SH-SY5Y (cell line): ENCODE results near the gene ATP7A.

Experiments used
- GATA2 ChIP-seq: IDR thresholded peaks from 2 replicates; pipeline ENCODE4 v1.6.1; 2011; ENCODE audit warnings: mild to moderate bottlenecking, low read depth, low read length
- GATA3 ChIP-seq: IDR thresholded peaks from 2 replicates; pipeline ENCODE4 v1.6.1; 2011; ENCODE audit warnings: low read depth, mild to moderate bottlenecking, low read length, moderate library complexity

The ATP7A gene

DNA sequence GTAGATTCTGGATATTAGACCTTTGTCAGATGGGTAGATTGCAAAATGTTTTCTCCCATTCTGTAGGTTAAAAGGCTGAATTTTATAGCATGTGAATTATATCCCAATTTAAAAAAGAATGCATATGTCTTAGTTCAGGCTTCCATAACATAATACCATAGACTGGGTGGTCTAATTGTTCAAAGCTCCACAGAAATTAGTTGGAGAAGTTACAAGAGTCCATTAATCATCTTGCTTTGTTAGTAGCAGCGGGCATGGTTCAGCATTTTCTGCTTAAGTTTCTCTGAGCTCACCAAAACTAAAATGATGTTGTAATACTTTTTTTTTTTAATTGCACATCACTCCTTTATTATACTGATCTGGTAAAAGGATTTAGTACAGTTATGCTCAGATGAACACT, 57.1 kb downstream of the ATP7A start:
- no peak for TF ChIP-seq GATA2
- no peak for TF ChIP-seq GATA3

DNA sequence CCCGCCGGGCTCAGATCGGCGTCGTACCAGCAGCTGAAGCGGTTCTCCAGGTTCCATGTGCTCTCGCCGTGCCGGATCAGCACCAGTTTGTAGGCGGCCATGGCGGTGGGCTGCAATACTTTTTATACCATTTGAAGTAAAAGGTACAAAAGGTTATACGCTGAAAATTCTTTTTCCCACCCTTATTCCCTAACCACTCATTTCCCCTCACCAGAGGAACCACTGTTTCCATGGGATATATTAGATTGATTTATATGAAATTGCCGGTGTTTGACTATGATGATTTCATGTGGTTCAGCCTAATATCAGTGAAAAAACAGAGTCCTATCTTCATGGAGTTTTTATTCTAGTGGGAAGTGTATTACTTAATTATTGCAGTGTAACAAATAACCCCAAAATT, 59.0 kb downstream of the ATP7A start, which contains the start of gene PGAM4:
Gene PGAM4, minus strand, starts transcription at position 101 of the 400 bp plus-strand sequence. Its CDS starts 0 bp downstream, at position 101.
- TF ChIP-seq GATA2: no peak
- no peak for TF ChIP-seq GATA3

- no peak for TF ChIP-seq GATA3
- TF ChIP-seq GATA2: no peak
These were observed 65.3 kb downstream of the ATP7A start for GRCh38 chrX:77975755-77976154.

DNA sequence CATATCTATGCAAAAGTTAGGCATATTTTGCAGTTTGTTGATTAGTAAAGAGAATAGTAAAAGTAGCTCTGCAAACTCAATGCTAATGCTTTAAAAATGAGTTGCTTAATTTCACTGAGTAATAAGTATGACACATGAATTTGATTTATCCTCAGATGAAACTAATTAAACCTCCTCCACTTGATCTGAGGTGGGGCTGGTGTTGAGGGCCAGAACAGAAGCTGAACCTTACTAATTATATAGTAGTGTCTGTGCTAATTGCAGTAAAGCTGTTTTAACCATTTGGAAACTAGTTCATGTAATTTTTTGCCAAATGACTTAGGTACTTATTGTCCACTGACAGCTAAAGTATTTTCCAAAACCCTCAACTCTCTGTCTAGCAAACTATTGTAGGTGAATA, 66.6 kb downstream of the ATP7A start:
- no peak for TF ChIP-seq GATA2
- no peak for TF ChIP-seq GATA3

GRCh38 chrX:77977518-77977917, 67.0 kb downstream of the ATP7A start:
- TF ChIP-seq GATA3 (no peak), GATA2 (no peak)

- TF ChIP-seq GATA2: no peak
- no peak for TF ChIP-seq GATA3
These were observed 69.4 kb downstream of the ATP7A start for GRCh38 chrX:77979870-77980269.

DNA sequence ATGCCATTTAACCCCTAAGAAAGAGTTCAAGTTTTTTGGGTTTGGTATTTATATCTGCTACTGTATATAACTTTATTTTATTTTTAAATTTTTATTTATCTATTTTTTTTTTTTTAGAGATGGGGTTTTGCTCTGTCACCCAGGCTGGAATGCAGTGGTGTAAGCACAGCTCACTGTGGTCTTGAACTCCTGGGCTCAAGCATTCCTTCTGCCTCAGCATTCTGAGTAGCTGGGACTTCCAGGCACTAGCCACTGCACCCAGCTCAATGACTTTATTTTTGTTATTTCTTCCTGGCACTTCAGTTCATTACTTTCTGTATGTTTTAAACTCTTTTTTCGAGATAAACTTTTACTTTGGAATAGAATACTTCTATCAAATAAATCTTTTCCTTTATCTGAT, 101.4 kb downstream of the ATP7A start:
- TF ChIP-seq GATA3: no peak
- no peak for TF ChIP-seq GATA2

DNA sequence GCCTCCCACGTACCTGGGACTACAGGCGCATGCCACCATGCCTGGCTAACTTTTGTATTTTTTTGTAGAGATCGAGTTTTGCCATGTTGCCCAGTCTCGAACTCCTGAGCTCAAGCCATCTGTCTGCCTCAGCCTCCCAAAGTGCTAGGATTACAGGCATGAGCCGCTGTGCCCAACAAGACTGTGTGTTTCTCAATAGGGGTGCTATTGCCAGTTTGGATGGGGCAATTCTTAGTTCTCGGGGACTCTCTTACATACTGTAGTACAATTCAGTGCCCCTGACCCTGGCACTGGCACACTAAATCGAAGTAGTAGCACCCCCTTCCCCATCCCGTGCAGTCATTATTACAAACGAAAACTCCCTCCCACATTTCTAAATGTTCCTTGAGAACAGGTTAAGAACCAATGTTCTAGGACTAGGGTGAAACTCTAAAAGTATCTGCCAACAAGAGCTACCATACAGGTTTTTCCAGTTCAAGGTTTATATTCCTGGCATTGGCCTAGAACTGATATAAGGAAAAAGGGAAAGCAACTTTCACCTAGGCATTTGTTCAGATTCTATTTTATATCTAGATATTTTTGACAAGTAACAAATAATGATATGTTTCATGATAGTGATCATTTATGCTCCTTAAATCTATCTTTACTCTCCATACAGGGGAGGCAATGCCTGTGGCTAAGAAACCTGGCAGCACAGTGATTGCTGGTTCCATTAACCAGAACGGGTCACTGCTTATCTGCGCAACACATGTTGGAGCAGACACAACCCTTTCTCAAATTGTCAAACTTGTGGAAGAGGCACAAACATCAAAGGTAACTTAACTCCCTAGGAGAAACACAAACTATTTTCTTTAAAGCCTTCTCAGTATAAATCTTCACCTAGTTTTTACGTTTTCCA, 109.3 kb downstream of the ATP7A start:
- no peak for TF ChIP-seq GATA3
- no peak for TF ChIP-seq GATA2

DNA sequence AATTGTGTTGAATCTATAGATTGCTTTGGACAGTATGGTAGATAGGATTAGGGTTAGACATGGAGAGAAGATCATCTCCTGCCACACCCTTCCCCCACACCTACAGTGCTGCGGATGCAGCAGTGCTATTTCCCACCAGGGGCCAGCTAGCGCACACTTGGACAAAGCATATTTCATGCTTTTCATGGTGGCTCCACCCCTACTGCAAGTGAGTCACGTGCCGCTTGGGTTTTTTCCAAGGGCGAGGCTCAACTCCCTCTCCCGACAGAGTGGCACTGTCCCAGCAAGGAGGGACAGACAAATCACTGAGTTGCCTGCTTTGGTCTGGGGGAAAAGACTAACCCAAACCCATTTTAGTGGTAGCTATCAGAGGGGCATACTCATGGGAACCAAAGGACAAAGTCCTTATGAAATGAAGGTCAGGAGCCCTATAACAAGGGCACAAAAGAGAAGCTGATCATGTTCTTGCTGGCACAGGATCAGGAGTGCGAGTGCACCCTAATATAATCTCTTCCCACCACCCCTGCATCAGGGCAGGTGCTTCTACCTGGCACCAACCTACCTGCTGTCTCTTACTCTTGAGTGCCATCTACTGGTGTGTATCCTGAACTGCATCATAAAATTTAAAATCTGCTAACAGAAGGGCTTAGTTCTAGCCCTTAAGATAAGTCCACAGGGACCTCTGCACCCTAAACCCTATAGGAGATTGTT, 114.0 kb downstream of the ATP7A start:
- no peak for TF ChIP-seq GATA3
- TF ChIP-seq GATA2: no peak

DNA sequence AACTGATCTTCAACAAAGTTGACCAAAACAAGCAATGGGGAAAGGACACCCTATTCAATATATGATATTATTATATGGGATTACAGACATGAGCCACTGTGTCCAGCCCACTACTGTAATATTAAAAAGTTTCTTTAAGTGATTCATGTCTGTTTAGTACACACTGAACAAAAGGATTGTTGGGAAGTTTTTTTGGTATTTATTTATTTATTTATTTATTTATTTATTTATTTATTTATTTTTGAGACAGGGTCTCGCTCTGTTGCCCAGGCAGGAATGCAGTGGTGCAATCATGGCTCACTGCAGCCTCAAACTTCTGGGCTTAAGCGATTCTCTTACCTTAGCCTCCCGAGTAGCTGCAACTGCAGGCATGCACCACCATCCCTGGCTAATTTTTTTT, 117.3 kb downstream of the ATP7A start:
- TF ChIP-seq GATA3 (no peak), GATA2 (no peak)

DNA sequence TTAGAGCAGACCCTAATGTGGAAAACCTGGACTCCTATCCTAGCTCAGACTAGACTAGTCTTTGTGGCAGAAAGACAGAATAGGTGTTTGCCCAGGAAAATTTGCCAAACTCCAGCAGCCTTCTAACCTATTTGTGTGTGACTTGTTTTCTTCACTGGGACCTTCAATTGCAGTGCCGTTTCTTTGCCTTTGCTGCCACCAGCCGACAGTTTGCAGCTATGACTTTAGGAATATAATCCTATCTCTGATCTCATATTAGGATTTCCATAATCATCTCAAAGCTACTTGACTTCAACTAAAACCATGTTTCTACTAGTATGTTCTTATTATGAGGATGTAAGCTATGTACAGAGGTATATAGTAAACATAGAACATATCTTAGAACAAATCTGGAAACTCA, 119.2 kb downstream of the ATP7A start:
- TF ChIP-seq GATA2: no peak
- no peak for TF ChIP-seq GATA3

- TF ChIP-seq GATA2 (no peak), GATA3 (no peak)
These were observed 124.6 kb downstream of the ATP7A start for GRCh38 chrX:78035061-78035460.

GRCh38 chrX:78037881-78038280, 127.4 kb downstream of the ATP7A start:
- TF ChIP-seq GATA2 (no peak), GATA3 (no peak)

DNA sequence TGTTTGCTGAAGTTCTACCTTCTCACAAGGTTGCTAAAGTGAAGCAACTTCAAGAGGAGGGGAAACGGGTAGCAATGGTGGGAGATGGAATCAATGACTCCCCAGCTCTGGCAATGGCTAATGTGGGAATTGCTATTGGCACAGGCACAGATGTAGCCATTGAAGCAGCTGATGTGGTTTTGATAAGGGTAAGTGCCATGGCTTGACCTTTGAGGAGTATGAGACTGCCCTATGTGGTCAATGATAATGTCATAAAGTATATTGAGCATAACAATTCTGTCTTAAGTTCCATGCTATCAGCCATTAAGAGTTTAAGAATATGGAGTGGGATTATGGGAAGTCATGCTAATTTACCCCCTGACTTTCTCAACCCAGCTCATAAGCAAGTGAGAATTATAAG, 132.1 kb downstream of the ATP7A start:
- no peak for TF ChIP-seq GATA3
- TF ChIP-seq GATA2: no peak

- no peak for TF ChIP-seq GATA2
- TF ChIP-seq GATA3: no peak
These were observed 135.9 kb downstream of the ATP7A start for GRCh38 chrX:78046362-78046761.

- no peak for TF ChIP-seq GATA3
- no peak for TF ChIP-seq GATA2
These were observed 137.6 kb downstream of the ATP7A start for GRCh38 chrX:78048052-78048451.
